GM12873 (cell line): ENCODE measurements around the gene CASR.

Experiments
- TF ChIP-seq, protein P1 (sequence below): IDR thresholded peaks from 2 replicates; pipeline ENCODE4 v1.5.1; 2012; ENCODE audit warnings: low read depth, mild to moderate bottlenecking, moderate library complexity, low read length, control low read depth; ENCODE audit not compliant: insufficient read depth; ENCODE audit errors: missing control alignments

Gene CASR

GRCh38 chr3:122322095-122323075 is 138.9 kb downstream of the CASR start:
- TF ChIP-seq, protein P1, sequence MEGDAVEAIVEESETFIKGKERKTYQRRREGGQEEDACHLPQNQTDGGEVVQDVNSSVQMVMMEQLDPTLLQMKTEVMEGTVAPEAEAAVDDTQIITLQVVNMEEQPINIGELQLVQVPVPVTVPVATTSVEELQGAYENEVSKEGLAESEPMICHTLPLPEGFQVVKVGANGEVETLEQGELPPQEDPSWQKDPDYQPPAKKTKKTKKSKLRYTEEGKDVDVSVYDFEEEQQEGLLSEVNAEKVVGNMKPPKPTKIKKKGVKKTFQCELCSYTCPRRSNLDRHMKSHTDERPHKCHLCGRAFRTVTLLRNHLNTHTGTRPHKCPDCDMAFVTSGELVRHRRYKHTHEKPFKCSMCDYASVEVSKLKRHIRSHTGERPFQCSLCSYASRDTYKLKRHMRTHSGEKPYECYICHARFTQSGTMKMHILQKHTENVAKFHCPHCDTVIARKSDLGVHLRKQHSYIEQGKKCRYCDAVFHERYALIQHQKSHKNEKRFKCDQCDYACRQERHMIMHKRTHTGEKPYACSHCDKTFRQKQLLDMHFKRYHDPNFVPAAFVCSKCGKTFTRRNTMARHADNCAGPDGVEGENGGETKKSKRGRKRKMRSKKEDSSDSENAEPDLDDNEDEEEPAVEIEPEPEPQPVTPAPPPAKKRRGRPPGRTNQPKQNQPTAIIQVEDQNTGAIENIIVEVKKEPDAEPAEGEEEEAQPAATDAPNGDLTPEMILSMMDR: no peak

GRCh38 chr3:122324871-122325323 is 141.4 kb downstream of the CASR start, which contains the start of gene CSTA:
CSTA (plus strand) TSS chr3:122325248; CDS start chr3:122325293, 45 bp downstream.
- TF ChIP-seq, protein P1: no peak

GRCh38 chr3:122325769-122326168 is 142.3 kb downstream of the CASR start:
- TF ChIP-seq, protein P1: no peak

DNA sequence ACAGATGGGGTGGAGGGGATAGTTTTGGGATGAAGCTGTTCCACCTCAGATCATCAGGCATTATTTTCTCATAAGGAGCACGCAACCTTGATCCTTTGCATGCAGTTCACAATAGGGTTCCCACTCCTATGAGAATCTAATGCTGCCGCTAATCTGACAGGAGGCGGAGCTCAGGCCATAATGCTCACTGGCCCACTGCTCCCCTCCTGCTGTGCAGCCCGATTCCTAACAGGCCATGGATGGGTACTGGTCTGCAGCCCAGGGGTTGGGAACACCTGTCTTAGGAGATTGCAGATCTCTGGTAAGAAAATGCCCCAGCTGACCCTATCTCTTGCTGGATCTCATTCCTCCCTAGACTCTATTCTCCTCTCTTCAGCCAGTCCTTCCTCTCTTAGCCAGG is 148.4 kb downstream of the CASR start:
- TF ChIP-seq, protein P1: no peak

- TF ChIP-seq, protein P1: no peak
Observed at GRCh38 chr3:122332551-122332950, 149.1 kb downstream of the CASR start.
